Suppressor macrophage treated with lipopolysaccharide for 1 hour (primary cell): ENCODE data around the gene ADAMTS6.

ENCODE experiments used
- DNase-seq, 3 donors: peaks; one replicate each; pipeline ENCODE4 v3.0.0-alpha.2; 2020 to 2022

Gene ADAMTS6

GRCh38 chr5:65102976-65103711 is 378.6 kb downstream of the ADAMTS6 start:
- peak; percentile 38 to 75 (median 51) for DNase-seq

DNA sequence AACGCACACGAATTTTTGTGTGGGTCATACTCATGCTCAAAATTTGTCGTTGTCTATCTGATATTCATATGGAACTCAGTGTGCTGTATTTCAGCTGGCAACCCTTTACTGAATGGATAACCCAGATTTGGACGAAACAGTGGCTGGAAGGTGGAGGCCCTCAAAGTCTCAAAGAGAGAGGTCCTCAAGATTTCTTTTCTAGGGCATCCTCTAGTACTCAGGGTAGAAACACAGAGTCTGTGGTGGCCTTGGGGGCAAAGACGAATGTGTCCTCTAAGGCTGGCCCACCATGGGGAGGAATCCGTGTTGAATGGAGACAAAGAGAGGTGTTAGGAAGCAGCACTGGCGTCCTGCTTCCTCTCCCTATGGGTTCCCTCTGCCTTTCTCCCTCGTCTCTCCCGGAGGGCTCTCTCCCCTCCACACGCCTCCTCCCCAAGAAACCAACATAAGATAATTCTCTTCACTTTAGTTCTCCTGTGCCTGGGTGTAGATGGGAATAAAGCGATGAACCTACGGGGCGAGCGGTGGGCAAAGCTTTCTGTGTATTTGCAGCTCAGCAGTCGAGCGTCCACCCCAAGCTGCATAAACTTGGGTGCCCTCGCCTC is 379.2 kb downstream of the ADAMTS6 start:
- DNase-seq = peak in 1 of 3 donors; percentile 10

- DNase-seq = no peak
These were observed 380.1 kb downstream of the ADAMTS6 start for GRCh38 chr5:65101632-65102100.

DNA sequence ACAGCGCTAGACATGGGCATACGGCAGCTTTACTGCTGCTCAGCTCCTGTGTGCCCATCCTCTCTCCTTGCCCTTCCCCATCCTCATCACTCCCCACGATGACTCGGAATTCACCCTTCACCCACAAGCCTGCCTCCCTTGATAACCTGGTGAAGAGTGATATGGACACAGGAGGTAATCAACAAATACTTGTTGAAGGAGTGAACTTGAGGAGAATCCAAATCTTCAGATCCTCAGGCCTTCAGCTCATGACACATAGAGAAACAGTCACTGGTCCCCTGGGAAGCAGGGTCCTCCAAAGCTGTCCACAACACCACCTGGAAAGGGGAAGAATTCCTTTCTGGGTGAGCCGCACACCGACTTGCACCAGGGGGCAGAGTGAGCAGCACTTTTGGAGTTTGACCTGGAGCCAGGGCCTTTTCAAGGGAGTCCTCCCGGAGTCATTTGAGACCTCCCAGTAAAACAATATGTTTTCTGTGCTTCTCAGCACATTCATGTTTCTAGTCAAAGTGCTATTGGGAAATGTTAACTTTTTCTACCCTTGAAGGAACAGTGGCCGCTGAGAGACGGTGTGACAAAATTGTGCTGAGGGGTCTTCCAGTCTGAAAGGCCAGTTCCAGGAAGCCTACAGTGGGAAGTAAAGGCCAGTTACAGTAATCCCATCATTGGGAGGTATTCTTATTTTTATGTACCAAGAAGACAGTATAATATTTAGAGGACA is 380.6 kb downstream of the ADAMTS6 start:
- peak; percentile 18 to 42 (median 26) for DNase-seq
